Astrocyte of the cerebellum (primary cell): ENCODE data around the gene SWSAP1.

Experiments used
- DNase-seq: peaks from one replicate; pipeline ENCODE4 v3.0.0-alpha.2; 2011; ENCODE audit warnings: low read depth
- H3K4me3 ChIP-seq: 2 replicates; pipeline ENCODE4 v1.5.1; 2011; ENCODE audit warnings: mild to moderate bottlenecking, low read depth, low read length, moderate library complexity
- CTCF ChIP-seq: IDR thresholded peaks from 2 replicates; pipeline ENCODE4 v1.5.1; 2012; ENCODE audit warnings: low read length, low read depth, moderate library complexity, mild to moderate bottlenecking; ENCODE audit errors: missing control alignments
- in situ Hi-C: cut with HindIII; loops from 2 replicates; pipeline ENCODE4 v1.10.0; 2017; ENCODE audit warnings: low sequenced_read_pairs

Gene SWSAP1

GRCh38 chr19:11355160-11356073 lies 19.0 kb upstream of the SWSAP1 start, which contains the start of gene PLPPR2:
PLPPR2 (plus strand) TSS chr19:11355432; CDS start chr19:11357674, 2,242 bp downstream.
- peak; percentile 62 for DNase-seq
- TF ChIP-seq CTCF, result no peak
- peak within 1 kb of the TSS; percentile 59 for H3K4me3 ChIP-seq
- in situ Hi-C loops, result no loop called here

GRCh38 chr19:11356074-11356397 lies 18.4 kb upstream of the SWSAP1 start:
- peak overlapping the region; percentile 59 for H3K4me3 ChIP-seq
- DNase-seq, result no peak
- TF ChIP-seq CTCF, result no peak
- in situ Hi-C loops, result no loop called here

GRCh38 chr19:11356676-11357550 lies 17.6 kb upstream of the SWSAP1 start:
- no peak for DNase-seq
- TF ChIP-seq CTCF, result no peak
- no peak overlapping the region for H3K4me3 ChIP-seq
- in situ Hi-C loops, result no loop called here

GRCh38 chr19:11359421-11359820 lies 15.0 kb upstream of the SWSAP1 start:
- no peak for DNase-seq
- H3K4me3 ChIP-seq, result no peak overlapping the region
- in situ Hi-C loops, result no loop called here
- no peak for TF ChIP-seq CTCF

- no peak for DNase-seq
- TF ChIP-seq CTCF, result no peak
- in situ Hi-C loops, result no loop called here
- H3K4me3 ChIP-seq, result no peak overlapping the region
These were observed 13.3 kb upstream of the SWSAP1 start for GRCh38 chr19:11361037-11361770.
